Stimulated activated CD4-positive, alpha-beta T cell treated with anti-CD3 and anti-CD28 coated beads, Interleukin-12 subunit alpha, Interleukin-12 subunit beta, amount 100 ng/mL, for 24 hours (primary cell): ENCODE results near the gene SGSM1.
A peak's percentile ranks its signal among the peaks of the same experiment; 100 is the strongest.

Source experiments
- DNase-seq, 2 experiments: peaks; one replicate each; pipeline ENCODE4 v3.0.0-alpha.2; 2020; ENCODE audit warnings: low read depth in 2 of 2

SGSM1 gene

GRCh38 chr22:24950272-24950902 is 144.4 kb downstream of the SGSM1 start:
- no peak for DNase-seq

DNA sequence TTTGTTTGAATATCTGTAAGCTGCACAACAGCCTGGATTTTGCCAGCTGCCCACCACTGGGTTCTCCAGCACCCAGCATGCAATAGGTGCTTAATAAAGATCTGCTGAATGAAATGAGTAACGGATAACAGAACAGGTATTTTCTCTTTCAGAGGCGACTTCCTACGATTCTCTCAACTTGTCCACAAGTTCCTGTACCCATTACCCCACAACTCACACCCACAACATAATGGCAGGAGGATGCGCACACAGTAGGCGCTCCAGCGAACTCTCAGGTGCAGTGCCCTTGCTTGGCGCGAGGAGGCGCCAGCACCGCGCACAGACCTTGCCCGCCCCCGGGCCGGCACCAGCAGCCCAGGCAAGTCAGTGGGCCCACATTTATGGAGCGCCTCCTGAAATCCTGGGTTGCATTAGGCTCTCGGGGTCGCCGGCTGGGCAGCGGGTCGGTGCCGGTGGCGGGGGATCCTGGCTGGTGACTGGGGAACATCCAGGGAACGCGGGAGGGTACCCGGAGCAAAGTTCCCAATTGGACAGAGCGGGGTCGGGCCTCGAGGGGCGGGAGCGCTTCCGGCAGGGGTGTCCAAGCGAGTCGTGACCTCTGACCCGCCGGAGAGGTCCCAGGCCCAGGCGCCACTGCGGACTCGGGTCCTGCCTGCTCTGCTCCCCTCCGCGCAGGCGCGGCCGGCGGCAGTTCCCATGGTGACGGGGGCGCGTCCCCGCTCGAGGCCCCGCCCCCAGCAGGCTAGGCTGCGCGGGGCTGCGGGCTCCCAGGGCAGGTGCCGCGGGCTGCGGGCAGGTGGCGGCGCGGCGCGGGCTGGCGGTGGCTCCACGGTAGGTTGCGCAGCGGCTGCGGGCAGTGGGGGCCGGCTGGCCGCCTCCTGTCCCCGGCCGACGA is 146.2 kb downstream of the SGSM1 start, which contains the start of gene KIAA1671:
TSS of gene KIAA1671 (plus strand) at position 775 of the 895 bp plus-strand sequence. CDS start 75,284 bp downstream, outside the sequence.
- peak; percentile 73 to 78 for DNase-seq

- DNase-seq = no peak
These were observed 146.9 kb downstream of the SGSM1 start for GRCh38 chr22:24952837-24953383.

DNA sequence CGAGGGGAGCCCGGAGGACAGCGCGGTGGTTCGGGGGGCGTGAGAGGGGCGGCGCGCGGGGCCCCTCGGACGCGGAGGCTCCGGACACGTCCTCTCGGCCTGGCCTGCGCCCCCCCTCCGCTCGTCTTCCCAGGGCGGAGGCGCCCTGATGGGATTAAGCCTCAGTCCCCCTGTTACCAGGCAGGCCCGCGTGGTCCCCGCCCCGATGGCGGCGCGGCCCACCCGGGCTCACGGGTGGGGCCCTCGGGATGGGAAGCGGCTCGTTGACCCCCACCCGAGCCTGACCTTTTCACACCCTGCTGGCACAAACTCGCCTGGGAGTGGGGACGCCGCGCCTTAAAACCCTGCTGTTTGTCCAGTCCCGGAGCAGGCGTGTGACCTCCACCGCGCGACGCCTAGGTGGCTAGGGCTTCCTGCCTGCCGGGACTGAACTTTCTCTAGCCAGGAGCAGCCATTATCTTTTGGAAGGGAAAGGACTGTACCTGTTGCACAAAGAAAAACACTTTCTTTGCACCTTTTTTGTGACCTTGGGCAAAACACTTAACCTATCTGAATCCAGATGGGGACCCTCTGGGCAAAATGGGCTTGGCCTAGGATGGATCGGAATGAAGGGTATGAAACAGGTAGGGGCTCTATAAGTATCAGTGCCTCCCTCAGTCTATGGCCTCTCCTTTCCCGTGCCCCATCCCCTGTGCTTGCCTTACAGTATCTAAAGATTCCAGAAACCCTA is 147.5 kb downstream of the SGSM1 start:
- DNase-seq = no peak

- no peak for DNase-seq
These were observed 148.1 kb downstream of the SGSM1 start for GRCh38 chr22:24954114-24954463.

GRCh38 chr22:24954856-24955255 is 148.8 kb downstream of the SGSM1 start:
- no peak for DNase-seq

DNA sequence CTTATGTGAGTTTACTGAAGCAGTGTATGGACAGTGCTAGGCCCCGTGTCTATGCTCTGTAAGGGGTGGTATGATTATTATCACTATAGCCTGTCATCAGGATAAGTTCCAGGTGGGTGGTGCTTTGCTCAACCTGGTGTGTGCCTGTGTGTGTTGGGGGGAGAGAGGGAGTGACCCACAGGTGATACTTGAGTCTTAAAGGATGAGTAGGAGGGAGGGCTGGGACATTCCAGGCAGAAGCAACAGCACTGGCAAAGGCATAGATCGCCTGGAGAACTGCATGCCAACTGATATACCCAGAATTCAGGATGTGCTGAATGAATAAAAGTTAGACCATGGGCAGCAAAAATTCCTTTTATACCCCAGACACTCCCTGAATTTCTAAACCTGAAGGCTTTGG is 151.0 kb downstream of the SGSM1 start:
- DNase-seq = no peak

DNA sequence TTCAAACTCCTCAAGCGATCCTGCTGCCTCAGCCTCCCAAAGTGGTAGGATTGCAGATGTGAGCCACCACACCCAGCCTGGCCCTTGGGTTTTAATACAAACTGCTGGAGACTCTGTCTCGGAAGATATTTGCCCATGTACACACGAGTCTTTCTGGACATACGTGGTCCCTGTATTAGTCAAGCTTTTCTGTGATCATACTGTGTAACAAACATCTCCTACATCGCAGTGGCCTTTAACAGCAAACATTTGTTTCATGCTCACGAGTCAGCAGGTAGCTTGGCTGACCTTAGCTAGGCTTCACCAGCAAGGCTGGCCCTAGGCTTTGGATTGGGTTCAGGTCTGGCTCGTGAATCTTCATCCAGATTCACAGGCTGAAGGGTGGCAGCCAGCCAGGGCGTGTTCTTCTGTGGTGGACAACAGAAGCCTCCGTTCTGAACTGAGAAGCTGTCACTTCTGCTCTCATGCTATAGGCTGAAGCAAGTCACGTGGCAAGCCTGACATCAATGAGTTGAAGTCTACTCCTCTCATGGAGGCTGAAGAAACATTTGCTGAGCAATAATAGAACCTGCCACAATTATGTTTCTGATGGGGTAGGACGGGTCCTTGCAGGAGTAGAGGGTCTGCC is 155.3 kb downstream of the SGSM1 start:
- no peak for DNase-seq

- DNase-seq = no peak
These were observed 156.1 kb downstream of the SGSM1 start for GRCh38 chr22:24962094-24962493.

DNA sequence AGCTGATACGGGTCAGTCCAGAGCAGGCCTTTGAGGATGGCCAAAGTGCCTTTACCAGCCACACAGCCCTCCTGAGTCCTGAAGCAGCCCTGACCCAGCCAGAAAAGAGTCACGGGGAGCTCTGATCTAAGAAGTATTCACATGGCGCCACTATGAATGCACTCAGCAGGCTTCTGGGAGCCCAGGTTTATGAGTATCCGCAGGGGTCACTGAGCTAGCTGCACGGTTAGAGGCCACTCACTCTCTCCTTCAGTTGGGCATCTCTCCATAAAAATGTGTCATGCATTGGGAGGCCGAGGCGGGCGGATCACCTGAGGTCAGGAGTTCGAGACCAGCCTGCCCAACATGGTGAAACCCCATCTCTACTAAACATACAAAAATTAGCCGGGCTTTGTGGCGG is 156.8 kb downstream of the SGSM1 start:
- DNase-seq = no peak

GRCh38 chr22:24964441-24964840 is 158.4 kb downstream of the SGSM1 start:
- no peak for DNase-seq

DNA sequence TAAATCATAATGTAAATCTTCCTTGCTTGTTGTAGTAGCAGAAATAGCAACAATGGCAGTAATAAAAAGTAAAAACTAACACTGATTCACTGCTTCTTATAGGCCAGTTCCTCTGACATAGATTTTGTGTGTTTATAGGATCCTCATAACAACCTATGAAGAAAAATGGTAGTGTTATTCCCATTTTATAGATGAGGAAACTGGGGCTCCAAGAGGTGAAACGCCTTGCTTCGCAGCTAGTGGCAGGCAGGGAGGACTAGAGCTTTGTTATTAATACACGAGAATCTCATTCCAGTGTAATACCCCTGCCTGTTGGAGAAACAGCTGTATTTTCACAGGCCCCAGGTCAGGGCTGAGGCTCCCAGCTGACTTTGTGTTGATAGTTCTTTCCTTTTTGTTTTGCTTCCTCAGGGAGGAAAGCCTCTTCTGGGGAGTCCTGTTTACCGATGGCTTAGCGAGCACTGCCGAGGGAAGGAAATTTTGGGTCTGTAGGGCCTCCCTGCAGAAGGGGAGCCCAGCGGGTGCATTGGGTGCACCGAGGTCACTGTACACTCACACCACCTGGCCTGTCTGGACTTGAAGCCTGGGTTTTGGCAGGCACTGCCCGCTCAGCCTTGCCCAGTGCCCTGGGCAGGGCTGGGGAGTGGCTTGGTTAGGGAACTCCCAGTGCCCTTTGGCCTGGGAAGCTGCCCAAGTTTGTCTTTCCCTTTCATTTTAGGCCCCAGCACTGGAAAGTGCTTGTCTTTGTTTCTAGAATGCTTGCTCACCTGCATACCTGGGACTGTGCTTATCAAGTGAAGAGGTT is 160.0 kb downstream of the SGSM1 start:
- DNase-seq = no peak

GRCh38 chr22:24968066-24968561 is 162.1 kb downstream of the SGSM1 start:
- DNase-seq = no peak

GRCh38 chr22:24969560-24970301 is 163.7 kb downstream of the SGSM1 start:
- no peak for DNase-seq

DNA sequence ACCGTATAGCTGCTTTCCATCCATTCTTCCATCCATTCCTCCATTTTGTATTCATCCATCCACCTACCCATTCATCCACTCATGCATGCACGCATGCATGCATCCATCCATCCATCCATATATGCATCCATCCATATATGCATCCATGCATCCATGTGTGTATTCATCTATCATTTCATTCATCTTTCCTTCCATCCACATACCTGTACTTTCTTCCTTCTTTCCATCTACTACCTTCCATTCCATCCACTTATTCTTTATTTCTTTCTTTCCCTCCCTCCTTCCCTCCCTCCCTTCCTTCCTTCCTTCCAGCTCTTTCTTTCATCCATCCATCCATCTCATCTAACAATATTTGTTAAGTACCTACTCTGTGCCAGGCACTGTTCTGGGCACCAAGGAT is 166.4 kb downstream of the SGSM1 start:
- no peak for DNase-seq

DNA sequence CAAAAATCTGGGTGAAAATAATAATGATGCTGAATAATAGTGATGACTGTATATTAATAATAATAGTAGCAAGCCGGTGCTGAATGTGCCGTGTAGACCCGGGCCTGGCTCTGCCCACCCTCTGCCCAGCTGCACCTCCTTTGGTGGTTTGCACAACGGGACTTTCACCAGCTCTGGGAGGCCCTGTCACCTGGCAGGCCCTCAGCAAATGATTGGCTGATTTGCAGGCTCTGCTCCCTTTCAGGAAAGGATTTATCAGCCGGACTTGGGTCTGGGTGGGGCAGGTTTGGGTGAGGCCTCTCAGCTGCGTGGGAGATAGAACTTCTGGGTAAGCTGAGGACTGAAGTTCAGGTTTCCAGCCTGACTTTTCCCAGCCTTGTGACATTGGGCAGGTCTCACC is 167.9 kb downstream of the SGSM1 start:
- DNase-seq = no peak

DNA sequence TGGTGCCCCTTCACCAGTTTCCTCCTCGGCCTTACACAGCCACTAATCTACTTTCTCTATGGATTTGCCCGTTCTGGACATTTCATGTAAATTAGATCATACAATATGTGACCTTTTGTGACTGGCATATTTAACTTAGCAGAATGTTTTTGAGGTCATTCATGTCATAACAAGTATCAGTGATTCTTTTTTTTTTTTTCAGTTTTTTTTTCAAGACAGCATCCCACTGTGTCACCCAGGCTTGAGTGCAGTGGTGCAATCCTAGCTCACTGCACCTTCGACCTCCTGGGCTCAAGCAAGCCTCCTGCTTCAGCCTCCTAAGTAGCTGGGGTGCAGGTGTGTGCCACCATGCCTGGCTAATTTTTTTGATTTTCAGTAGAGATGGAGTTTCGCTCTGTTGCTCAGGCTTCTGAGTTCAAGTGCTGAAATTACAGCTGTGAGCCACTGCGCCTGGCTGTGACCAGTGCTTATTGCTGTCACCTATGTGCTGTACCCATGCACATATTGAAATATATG is 169.2 kb downstream of the SGSM1 start:
- no peak for DNase-seq

DNA sequence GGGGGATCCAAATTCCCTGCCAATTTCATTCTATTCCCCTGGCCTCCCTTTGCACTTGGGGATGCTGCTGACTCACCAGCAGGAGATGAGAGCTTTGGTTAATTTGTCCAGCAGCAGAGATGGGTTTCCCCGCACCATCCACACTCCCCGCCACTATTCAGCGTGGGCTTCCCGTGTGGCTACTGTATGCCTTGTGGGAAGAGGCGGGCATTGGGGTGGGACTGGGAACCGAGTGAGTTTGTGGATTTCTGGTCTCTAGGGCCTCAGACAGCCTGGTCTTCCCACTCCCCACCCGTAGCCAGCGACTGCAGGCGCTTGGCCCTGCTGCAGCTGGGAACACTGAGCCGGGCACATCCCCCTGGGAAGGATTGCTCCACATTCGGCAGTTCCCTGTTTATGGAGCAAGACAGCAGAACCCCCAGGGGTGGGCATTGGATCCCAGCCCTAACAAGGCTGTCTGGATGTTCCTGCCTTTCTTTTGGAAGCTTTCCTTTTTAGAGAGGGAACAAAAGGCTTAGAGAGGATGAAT is 169.9 kb downstream of the SGSM1 start:
- no peak for DNase-seq

DNA sequence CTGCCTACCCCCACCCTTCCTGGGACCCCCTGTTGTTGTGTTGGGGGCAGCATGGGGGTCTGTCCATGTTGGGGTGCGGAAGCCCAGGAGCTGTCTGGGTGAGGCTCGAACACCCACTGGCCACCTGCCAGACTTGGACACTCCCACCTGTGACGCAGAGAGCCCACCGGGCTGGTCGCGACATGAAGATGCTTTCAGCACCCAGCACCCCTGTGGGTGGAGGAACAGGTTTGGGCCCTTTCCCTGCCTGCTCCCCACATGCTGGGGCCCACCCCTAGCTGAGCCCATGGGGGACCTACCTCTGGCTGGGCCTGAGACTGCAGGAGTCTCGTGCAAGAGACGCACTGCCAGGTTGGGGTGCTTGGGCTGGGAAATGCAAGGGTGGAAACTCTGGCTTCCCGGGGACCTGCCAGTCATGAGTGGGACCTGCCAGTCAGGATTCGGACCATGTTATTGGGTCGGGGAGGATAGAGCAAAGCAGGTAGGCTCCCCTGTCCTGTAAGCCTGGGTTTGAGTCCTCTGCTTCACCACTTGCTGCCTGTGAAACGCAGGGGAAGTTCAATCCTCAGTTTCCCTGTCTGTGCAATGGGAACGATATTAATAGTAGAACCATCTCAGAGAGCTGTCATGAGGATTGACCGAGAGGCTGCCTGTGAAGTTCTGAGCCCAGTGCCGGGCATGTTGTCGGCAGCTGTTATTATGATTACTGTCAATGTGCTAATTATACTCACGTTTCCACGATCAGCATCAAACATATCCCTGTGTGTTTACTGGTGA is 170.6 kb downstream of the SGSM1 start:
- no peak for DNase-seq
